Neural cell (in vitro differentiated cells): Measurements from ENCODE around the gene KCNQ1OT1.

Experiments used
- EZH2 ChIP-seq: fragments of 200-600, 300-800 bp; shearing (Covaris generic), sonication (generic); IDR thresholded peaks from 2 replicates; pipeline ENCODE4 v1.6.1; 2014; ENCODE audit warnings: antibody characterized with exemption, low read length, borderline replicate concordance, mild to moderate bottlenecking; ENCODE audit not compliant: insufficient read depth, poor library complexity, severe bottlenecking
- TAF1 ChIP-seq: IDR thresholded peaks from 2 replicates; pipeline ENCODE4 v1.6.1; 2012; ENCODE audit warnings: low read depth
- TF ChIP-seq, protein P1 (sequence below): fragments of 450-650 bp; IDR thresholded peaks from 2 replicates; pipeline ENCODE4 v1.5.1; 2014; ENCODE audit warnings: antibody characterized with exemption, mild to moderate bottlenecking, moderate library complexity; ENCODE audit not compliant: poor library complexity, severe bottlenecking
- TF ChIP-seq, protein P2 (sequence below): IDR thresholded peaks from 2 replicates; pipeline ENCODE4 v1.6.1; 2012; ENCODE audit warnings: borderline replicate concordance

DNA sequence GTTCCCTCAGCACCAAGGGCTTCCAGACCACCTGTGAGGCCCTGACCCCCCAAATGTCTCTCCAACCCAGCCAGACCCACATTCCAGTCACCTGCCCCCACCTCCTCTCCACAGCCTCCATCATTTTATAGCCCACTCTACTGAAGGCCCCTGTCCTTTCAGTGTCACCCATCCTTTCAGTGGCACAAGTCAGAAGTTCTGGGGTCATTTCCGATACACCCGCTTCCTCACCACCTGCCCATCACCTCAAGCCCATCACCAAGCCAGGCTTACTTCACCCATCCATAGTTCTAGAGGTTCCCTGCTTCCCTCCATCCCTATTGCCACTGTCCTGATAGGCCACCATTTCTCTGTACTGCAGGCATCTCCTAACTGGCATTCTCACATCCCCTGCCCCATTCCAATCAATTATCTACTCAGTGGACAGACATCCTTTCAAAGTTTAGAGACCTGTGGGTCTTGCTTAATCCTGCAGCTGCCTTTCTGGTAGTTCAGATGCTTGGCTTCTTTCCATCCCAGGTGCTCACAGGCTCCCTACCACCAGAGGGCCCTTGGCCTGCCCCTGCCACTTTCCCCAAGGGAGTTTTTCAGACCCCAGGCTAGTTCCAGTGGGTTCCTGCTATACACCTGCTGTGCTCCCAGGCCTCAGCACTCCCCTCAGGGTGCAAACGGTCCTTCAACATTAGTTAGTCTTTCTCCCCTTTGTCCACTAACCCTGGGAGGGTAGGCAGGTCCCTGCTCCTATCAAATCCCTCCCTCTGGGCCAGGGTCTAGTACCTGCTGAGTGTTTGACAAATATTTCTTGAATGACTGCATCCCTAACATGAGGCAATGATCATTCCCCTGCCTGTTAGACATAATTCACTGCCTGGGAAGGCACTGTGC, 7.6 kb downstream of the KCNQ1OT1 start:
- TF ChIP-seq, protein P1, sequence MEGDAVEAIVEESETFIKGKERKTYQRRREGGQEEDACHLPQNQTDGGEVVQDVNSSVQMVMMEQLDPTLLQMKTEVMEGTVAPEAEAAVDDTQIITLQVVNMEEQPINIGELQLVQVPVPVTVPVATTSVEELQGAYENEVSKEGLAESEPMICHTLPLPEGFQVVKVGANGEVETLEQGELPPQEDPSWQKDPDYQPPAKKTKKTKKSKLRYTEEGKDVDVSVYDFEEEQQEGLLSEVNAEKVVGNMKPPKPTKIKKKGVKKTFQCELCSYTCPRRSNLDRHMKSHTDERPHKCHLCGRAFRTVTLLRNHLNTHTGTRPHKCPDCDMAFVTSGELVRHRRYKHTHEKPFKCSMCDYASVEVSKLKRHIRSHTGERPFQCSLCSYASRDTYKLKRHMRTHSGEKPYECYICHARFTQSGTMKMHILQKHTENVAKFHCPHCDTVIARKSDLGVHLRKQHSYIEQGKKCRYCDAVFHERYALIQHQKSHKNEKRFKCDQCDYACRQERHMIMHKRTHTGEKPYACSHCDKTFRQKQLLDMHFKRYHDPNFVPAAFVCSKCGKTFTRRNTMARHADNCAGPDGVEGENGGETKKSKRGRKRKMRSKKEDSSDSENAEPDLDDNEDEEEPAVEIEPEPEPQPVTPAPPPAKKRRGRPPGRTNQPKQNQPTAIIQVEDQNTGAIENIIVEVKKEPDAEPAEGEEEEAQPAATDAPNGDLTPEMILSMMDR, result no peak
- TF ChIP-seq, protein P2, sequence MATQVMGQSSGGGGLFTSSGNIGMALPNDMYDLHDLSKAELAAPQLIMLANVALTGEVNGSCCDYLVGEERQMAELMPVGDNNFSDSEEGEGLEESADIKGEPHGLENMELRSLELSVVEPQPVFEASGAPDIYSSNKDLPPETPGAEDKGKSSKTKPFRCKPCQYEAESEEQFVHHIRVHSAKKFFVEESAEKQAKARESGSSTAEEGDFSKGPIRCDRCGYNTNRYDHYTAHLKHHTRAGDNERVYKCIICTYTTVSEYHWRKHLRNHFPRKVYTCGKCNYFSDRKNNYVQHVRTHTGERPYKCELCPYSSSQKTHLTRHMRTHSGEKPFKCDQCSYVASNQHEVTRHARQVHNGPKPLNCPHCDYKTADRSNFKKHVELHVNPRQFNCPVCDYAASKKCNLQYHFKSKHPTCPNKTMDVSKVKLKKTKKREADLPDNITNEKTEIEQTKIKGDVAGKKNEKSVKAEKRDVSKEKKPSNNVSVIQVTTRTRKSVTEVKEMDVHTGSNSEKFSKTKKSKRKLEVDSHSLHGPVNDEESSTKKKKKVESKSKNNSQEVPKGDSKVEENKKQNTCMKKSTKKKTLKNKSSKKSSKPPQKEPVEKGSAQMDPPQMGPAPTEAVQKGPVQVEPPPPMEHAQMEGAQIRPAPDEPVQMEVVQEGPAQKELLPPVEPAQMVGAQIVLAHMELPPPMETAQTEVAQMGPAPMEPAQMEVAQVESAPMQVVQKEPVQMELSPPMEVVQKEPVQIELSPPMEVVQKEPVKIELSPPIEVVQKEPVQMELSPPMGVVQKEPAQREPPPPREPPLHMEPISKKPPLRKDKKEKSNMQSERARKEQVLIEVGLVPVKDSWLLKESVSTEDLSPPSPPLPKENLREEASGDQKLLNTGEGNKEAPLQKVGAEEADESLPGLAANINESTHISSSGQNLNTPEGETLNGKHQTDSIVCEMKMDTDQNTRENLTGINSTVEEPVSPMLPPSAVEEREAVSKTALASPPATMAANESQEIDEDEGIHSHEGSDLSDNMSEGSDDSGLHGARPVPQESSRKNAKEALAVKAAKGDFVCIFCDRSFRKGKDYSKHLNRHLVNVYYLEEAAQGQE, result no peak
- no peak for TF ChIP-seq EZH2
- no peak for TF ChIP-seq TAF1
